Measurements from ENCODE around the gene MSGN1.

Gene MSGN1, protein sequence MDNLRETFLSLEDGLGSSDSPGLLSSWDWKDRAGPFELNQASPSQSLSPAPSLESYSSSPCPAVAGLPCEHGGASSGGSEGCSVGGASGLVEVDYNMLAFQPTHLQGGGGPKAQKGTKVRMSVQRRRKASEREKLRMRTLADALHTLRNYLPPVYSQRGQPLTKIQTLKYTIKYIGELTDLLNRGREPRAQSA

DNA sequence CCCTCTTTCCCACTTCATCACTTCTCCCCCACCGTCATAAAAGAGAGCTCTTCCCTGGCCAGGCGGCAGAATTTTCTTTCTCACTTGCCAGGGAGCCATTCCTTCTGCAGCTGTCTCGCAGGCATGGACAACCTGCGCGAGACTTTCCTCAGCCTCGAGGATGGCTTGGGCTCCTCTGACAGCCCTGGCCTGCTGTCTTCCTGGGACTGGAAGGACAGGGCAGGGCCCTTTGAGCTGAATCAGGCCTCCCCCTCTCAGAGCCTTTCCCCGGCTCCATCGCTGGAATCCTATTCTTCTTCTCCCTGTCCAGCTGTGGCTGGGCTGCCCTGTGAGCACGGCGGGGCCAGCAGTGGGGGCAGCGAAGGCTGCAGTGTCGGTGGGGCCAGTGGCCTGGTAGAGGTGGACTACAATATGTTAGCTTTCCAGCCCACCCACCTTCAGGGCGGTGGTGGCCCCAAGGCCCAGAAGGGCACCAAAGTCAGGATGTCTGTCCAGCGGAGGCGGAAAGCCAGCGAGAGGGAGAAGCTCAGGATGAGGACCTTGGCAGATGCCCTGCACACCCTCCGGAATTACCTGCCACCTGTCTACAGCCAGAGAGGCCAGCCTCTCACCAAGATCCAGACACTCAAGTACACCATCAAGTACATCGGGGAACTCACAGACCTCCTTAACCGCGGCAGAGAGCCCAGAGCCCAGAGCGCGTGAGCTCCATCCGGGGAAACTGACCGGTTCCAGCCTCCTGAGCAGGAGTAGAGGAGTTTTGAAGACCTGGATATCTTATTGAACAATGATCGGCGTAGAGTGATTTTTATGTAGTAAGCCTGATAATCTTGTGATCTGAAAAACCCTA, at the start of gene MSGN1:
TSS of gene MSGN1 (plus strand) at position 65 of the 850 bp plus-strand sequence. CDS start at position 124, 59 bp downstream.
- no peak for DNase-seq (ENCODE audit: low spot score)

DNA sequence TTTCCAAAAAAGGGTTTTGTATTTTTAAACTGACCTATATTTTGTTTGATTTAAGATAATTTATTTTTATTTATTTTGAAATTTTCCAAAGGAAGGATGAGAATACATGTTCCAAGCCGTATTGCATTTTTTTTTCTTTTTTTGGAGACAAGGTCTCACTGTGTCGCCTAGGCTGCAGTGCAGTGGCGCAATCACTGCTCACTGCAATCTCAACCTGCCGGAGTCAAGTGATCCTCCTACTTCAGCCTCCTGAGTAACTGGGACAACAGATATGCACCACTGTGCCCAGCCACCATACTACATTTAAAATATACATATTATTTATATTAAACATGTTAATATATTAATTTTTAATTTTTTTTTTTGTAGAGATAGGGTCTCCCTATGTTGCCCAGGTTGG, 47.4 kb upstream of the MSGN1 start:
- DNase-seq (ENCODE audit: low spot score): no peak

DNA sequence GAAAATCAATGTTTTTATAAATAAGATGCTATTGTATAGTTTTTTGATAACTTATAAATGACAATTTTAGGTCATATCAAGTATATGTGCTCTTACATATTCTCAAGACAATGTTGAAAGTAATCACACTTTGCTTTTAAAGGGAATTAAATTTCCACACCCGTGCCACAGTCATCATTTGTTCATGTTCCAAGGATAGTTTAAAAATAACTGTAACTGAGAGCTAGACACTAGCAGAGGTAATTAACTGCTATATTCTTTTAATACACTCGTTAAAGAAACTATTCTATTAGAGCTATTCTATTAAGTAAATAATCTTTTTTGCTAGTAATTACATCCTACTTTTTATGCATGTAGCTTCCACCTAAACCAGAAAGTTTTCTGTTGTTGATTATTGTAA, 44.3 kb upstream of the MSGN1 start:
- no peak for DNase-seq (ENCODE audit: low spot score)

DNA sequence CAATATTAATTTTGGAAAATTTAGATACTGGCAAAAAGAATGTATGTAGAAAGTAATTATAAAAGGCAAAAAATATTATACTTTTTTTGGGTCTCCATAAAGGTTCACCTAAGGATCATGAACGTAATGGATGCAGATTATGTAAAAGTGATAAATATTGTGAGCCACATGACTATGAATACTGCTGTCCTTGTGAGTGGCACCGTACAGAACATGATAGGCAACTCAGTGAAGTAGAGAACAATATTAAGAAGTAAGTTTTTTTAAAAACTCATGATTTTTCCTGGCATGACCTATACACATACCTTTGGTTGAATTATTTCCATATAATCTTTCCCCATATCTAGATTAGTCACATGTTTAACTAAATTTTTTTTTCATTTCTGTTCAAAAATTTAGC, 43.7 kb upstream of the MSGN1 start:
- DNase-seq (ENCODE audit: low spot score): no peak

DNA sequence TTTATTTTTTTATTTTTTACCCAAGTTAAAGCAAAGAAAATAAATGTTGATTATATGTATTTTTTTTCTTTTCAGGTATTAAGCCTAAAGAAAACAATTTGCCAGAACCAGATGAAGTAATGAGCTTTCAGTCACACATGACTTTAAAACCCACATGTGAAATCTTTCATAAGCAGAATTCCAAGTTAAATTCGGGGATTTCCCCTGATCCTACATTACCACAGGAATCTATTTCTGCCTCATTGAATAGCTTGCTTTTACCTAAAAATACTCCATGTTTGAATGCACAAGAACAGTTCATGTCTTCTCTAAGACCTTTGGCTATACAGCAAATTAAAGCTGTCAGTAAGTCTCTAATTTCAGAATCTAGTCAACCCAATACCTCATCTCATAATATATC, 35.7 kb upstream of the MSGN1 start:
- no peak for DNase-seq (ENCODE audit: low spot score)

DNA sequence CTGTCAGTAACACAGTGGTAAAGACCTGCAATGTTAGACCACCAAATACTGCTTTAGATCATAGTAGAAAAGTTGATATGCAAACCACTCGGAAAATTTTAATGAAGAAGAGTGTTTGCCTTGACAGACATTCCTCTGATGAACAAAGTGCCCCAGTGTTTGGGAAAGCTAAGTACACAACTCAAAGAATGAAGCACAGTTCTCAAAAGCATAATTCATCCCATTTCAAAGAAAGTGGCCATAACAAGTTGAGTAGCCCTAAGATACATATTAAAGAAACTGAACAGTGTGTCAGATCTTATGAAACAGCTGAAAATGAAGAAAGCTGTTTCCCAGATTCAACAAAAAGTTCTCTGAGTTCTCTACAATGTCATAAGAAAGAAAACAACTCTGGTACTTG, 34.8 kb upstream of the MSGN1 start:
- no peak for DNase-seq (ENCODE audit: low spot score)

DNA sequence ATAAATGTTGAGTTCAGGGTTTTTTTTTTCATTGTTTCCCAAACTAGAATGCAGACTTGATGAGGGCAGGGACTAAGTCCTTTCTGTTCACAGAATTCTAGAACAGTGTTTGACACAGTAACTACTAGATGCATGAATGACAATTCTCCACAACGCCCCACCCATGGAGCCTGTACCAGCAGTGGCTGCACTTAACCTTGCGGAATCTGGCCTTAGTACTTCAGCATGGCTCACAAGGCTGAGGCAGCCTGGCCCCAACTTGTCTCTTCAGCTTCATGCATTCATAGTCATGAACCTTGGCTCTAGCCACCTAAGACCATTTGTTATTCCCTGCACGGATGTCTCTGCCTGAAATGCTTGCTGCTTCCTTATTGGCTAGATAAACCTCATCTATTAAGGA, 29.5 kb upstream of the MSGN1 start:
- no peak for DNase-seq (ENCODE audit: low spot score)

DNA sequence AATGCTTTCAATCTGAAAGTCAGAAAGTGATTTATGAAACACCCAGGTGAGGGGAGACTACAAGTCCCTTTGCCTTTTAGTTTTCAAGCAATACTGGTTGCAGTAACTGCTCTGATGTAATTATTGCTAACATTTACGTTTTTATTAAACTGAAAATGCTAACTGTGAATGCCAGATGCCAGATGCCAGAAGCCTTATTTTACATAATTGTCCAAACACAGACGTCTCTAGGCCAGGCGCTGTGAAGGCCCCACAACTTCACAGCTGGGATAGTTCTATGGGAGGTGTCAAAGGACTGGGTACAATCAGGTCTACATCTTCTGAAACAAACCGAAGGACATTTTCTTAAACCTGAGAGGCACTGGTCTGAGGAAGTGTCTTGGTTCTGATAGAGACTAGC, 27.5 kb upstream of the MSGN1 start:
- no peak for DNase-seq (ENCODE audit: low spot score)

DNA sequence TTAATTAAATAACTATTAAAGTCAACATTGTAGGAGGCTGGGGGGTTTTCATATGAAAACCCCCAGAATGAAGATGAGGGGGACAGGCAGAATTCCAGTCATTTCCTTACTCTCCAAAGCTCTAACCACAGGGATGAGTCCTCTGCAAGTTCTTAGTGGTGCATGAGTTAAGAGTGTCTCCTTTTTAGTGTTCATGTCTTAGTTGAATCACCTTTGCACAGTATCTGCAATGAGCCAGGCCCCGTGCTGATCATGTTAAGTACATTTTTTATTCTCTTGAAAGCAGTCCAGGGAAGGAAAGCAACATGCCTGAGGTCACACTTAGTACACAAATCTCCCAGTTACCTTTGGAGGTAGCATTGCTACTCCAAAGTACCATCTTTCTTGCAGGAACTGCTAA, 25.7 kb upstream of the MSGN1 start:
- no peak for DNase-seq (ENCODE audit: low spot score)

DNA sequence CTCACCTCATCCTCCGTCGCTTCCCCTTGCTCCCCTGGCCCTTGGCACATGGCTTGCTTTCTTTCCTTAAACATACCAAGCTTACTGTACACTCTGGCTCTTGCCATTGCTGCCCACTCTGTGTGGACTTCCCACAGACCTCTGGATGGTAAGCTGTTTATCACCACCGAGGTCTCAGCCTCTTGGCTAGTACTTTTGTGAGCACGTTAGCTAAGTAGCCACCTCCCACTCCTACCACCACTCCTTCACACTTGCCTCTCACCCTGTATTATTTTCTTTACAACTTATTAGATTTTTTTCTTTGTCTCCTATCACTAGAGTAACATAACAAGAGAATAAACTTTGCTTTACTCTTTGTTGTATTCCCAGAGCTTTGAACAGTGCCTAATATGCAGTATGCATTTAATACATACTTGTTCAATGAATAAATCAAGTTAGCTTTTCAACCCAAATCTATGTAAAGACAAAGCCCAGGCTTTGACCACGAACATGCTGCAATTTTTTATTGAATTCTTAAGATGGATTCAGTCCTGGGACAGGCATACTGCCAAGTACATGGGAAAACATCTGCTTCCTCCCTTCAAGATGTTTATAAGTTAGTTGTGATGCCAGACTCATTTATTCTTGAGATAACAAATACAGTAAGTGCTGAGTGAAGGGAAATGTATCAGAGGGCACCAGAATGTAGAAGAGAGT, 25.0 kb upstream of the MSGN1 start:
- no peak for DNase-seq (ENCODE audit: low spot score)

DNA sequence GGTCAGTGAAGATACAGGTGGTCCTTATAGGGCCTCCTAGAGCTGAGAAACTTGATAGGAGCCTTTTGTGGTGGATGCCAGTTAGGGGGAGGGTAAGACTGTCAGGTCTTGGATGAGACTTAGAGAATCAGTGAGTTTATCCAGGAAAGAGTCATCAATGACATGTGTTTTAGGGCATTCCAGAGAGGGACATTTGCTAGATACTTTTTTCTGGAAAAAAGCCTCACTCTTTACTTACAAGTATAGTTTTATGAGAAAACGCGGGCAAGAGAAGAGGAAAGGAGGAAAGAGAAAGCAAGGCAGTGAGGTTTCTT, 24.5 kb upstream of the MSGN1 start:
- DNase-seq (ENCODE audit: low spot score): no peak

DNA sequence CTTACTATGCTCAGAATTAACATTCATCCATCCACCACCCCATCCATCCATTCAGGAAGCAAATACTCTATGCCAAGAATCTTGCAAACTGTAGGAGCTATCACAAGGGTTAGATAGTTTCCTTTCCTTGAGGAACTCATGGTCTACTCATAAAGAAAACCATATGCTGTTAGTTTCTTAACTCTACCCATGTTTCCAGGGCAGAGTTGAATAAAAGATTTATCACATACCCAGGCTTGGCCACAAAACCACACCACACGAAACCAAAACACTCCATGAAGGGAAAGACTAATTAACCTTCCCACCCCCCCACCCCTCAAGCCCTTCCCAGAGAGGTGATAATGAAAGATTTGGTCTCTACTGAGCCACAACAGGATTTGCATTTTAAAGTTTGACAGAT, 23.7 kb upstream of the MSGN1 start:
- no peak for DNase-seq (ENCODE audit: low spot score)

DNA sequence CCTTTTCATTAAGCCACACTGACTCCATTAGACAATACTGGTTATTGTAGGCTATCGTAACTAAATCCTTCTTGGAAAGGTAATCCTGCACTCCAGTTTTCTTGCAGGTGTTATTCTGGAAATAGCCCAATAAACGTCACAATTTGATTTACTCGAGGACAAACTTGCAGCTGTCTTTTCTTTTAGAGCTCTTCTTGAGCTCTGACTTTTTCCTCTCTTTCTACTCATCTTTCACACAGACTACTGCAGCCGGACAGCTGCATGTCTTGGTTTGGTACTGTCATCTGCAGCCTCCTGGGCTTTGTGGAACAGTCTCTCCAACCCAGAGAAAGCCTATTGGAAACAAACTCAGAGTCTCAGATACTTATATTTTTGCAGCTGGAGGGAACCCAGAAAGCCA, 23.0 kb upstream of the MSGN1 start:
- no peak for DNase-seq (ENCODE audit: low spot score)

DNA sequence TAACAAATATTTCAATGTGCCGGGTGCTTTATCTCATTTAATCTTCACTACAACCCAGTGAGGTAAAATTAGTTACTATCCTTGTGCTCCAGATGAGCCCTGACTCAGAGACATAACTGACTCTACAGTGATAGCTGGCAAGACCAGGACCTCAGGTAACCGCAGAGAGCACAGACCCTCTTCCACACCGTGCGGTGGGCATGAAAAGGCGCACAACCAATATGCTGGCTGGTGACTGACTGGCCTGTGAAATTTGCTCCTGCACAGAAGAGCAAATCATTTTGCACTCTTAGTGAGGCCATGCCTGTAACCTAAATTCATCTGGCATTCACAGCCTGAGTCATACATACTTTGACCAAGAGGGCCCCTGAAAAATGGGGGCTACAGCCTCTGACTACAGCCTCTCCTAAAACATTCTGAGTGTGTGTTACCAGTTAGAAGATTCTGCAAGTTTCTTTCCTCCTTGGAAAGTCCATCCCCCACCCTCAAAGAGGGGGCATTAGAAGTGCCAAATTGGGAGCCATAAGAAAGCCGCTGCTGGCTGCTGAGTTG, 22.4 kb upstream of the MSGN1 start:
- no peak for DNase-seq (ENCODE audit: low spot score)

DNA sequence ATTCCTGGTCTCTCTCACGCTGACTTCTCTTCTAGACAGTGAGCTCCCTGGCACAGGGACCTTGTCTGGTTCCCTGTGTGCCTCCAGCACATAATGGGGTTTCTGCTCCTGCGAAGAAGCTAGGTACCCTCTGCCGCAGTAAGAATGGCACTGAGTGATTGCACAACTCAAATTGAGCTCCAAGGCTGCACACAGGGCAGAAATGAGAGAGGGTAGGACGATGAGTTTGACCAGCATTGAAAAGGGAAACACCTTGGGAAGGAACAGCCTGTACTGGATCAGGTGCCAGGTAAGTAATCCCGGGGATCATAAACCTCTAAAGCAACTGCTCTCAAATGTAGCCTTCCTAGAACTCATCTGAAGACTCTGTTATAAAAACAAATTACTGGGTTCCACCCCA, 21.0 kb upstream of the MSGN1 start:
- DNase-seq (ENCODE audit: low spot score): no peak

DNA sequence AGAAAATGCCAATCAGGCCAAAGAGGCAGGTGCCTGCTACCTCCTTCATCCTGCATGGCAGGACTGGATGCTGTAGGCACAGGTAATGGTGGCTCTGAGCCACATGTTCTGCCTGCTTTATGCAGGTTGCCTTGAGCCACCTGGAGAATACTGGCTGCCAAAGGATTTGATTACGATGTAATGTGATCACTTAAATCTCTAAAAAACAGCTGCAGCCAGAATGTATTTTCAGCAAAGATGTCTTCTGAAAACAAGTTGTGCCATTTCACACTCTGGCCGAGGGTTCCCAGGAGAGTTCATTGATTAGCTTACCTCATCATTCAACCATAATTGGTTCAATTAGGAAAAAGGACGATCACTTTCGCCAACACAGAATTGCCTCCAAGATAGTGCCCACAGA, 17.9 kb upstream of the MSGN1 start:
- no peak for DNase-seq (ENCODE audit: low spot score)

DNA sequence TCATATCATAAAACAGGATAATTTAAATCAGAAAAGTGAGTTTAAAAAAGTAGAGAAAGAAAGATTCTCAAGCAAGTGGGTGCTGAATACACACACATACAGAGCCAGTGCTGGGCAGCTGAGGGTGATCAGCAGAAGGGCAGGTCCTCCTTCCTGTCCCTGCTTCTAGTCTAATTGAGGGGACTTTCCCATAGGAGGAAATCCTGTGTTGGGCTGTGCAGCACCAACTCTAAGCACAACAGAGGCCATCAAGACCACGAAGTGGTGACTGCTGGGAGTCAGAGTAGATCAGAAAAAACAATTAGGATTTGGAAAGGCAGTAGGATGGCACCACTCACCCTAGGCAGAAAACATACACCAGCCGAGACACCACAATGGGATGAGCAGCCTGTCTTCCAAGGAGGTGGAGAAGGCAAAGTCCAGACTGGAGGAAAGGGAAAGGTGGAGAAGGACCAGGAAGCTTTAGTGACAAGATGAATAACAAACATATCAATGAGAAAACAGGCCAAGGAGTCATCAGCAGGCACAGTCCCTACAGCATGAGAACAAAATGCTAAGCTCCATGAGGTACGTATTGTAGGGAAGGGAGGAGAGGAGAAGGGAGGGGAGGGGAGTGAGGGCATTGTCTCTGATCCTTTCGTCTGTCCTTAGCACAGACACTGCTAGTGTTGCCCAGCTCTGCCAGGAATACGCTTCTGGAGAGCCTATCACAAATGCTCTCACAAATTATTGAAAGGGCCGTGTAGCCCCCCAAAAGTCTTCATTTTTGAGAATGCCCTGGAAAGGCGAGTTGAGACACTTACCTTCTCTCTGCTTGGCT, 16.7 kb upstream of the MSGN1 start:
- DNase-seq (ENCODE audit: low spot score): no peak

DNA sequence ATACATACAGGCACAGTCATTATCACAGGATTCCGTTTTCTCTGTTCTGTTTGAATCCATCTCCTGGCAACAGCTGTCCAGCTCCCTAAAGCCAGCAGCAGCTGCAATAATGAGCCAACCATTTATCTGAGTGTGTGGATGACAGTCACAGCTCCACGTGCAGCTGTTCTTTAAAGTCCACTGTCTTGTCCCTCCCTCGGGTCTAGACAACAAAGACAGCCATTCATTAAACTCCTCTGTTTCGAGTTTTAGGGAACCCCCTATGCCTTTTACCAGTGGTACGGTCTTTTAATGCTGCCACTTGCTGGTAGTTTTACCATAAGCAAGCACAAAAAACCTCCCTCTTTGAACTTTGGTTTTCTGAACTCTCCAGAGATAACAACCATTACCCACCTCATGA, 16.0 kb upstream of the MSGN1 start:
- no peak for DNase-seq (ENCODE audit: low spot score)

DNA sequence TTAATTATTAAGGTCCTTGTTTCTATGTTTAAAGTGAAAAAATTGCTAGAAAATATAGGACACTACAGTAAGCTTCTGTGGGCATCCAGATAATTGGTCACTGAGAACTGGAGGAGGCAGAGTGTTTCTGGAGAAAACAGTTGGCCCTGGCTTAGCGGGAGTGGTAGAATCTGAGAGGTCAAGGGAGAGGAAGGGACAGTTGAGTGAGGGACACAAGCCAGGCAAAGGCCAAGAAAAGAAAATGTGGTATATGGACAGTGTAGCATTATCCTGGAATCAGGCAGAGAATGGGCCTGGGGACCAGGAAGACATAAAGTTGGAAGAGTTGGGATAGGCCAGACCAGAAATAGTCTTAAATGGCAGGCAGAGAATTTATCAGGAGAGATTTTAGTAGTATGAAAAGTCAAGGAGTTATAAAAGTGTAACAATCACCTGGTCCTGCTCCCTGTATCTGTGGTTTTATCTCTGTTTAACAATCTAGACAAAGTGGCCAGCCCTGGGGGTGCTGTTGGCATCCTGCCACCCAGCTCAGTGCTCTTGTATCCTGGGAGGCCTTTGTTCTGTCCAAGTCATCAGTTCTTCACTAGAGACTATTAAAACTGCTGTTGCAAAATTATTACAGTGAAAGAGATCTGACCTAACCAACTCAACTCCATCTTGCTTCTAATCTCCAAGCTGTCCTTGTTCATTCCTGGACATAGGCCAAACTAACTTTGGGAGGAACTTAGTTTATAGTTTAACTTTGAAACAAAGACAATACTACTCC, 15.4 kb upstream of the MSGN1 start:
- no peak for DNase-seq (ENCODE audit: low spot score)

DNA sequence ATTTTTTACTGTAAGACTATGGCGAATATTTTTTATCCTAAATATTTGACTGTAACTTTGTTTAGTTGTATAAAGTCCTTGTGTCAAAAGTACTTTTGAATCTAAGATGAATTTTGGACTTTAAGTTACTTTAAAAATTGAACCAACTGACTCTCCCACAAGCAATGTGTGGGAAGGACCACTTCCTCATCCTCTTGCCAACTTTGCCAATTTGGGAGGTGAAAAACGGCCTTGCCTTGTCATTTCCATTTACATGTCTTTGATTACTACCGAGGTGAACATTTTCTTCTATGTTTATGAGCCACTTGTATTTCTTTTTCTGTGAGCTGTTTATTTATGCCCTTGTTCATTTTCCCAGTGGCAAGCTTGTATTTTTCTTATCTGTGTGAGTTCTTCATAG, 12.8 kb upstream of the MSGN1 start:
- DNase-seq (ENCODE audit: low spot score): no peak

DNA sequence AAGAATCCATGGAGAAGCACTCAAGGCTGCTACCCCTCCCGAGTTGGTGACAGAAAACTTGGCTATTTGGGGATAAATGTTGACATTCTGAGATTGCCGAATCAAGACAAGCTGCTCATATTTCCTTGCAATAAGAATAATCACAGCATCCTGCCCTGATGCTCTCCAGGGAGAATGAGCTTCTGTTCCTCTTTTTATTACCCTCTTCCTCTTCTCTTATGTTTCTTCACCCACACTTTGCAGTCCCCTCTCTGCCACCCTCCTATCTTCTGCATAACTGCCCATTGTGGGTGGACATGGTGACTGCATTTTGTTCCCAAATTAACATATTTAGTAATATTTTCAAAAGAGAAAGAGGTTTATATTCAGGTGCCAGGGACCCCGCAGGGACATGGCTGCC, 11.9 kb upstream of the MSGN1 start:
- DNase-seq (ENCODE audit: low spot score): no peak

DNA sequence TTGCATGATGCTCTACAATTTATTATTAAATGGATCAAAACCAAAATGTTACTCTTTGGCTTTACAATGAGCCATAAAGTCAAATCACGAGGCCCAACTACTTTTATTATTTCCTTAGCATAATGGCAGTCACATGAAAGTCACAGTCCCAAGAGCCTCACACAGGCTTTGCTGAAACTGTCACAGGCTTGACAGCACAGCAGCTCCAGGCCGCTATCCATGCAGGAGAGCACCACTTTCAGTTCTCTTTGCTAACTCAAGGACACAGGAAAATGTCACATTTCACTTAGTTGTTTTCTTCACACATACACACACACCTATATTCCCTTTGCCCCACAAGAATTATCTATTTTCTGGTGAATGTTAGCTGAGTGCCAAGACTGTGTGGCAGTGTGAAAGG, 11.1 kb upstream of the MSGN1 start:
- DNase-seq (ENCODE audit: low spot score): no peak
